ENCODE measurements around the gene ATE1.

DNA sequence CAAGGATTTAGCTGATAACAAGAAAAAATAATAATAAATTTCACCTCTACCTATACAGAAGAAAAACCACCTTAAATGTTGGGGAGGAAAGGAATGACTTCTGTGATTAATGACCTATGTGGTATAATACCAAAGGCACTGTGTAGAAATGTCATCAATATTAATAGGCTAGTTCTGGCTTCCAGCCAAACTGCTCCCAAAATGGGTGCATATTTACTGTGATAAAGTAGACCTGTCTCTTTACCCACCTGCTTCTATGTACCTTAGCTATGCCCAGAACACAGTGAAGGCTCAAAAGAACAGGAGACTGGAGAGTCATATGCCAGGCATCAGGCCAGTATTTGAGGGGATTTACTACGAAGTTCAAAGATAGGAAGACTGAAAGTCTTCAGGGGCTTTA, 76.0 kb downstream of the ATE1 start:
- TF ChIP-seq, protein P1, sequence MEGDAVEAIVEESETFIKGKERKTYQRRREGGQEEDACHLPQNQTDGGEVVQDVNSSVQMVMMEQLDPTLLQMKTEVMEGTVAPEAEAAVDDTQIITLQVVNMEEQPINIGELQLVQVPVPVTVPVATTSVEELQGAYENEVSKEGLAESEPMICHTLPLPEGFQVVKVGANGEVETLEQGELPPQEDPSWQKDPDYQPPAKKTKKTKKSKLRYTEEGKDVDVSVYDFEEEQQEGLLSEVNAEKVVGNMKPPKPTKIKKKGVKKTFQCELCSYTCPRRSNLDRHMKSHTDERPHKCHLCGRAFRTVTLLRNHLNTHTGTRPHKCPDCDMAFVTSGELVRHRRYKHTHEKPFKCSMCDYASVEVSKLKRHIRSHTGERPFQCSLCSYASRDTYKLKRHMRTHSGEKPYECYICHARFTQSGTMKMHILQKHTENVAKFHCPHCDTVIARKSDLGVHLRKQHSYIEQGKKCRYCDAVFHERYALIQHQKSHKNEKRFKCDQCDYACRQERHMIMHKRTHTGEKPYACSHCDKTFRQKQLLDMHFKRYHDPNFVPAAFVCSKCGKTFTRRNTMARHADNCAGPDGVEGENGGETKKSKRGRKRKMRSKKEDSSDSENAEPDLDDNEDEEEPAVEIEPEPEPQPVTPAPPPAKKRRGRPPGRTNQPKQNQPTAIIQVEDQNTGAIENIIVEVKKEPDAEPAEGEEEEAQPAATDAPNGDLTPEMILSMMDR (IDR thresholded peaks at IDR 0.05), result no peak
- TF ChIP-seq POLR2A (IDR thresholded peaks at IDR 0.05) (no peak), POLR2AphosphoS5 (IDR thresholded peaks at IDR 0.05) (no peak)

All from breast epithelium (tissue), 3 donors.